Activated CD4-positive, alpha-beta T cell treated with anti-CD3 and anti-CD28 coated beads, Interleukin-10, Interleukin-2, amounts not matched to agents 100 ng/mL and 50 ng/mL, durations not matched to agents 16 hours and 8 hours (primary cell): ENCODE data around the gene NPTX1.

Experiments used
- DNase-seq: peaks from one replicate; pipeline ENCODE4 v3.0.0-alpha.2; 2020

NPTX1 gene

DNA sequence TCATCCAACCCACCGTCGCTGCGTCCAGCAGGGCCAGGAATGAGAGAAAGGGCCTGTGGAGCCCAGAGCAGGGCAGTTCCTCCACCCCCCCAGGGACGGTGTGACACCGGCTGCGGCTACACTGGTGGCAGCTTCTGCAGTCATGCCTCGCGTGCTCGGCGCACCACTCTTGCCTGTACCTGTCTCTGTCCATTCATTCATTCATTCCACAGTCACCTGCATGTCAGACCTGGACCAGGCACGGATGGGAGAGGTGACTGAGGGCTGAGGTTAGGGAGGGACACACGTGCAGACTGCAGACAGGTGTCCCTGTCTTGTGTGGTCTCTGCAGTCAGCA, 34.1 kb downstream of the NPTX1 start:
- no peak for DNase-seq

DNA sequence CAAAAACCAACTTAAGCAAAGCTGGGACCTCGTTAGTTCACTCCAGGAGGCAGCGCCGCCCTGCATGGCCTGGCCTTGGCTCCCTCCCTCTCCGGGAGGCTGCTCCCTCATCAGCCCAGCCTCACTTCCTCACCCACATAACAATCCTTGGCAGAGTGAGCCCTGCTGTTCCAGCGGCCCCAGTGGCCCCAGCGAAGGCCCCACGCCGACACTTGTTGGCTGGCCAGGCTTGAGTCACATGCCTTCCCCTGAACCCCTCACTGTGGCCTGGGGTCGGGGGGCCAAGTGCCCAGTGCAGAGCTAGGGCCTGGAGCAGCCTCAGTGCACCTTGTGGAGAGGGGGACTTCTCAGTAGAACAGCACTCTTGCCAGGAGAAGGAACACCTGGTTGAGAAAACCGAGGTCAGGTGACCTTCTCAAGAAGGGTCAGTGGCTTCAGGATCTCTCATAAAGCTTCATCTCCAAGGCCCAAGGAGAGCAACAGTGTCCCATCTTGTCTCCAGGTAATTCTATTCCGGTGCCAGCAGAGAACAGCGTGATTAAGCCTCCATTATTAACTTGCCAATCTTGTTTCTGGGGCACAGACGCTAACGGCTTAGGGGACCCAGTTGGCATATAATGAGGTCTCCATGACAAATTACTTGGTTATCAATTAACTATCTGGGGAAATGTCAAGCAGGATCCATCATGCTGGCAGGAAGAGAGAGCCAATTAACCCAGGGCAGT, 34.6 kb downstream of the NPTX1 start:
- no peak for DNase-seq

DNA sequence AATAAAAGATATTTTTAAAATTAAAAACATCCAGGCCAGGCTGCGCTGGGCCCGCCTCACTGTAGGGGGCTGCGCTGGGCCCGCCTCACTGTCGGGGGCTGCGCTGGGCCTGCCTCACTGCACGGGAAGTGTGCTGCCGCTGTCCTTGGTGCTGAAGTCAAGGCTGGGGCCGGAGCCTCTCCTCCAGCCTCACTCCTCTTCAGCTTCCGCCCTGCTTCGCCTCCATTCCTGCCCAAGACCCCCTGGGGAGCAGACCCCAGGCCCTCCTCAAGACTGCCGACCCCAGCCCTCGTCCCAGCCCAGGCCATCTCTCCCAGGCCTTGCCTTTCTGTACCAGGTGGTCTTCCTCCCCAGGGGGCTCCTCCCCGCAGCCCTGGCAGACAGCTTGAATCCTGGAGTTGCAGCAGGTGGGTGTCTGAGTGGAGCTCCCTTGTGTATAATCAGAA, 35.3 kb downstream of the NPTX1 start:
- peak; percentile 30 for DNase-seq

DNA sequence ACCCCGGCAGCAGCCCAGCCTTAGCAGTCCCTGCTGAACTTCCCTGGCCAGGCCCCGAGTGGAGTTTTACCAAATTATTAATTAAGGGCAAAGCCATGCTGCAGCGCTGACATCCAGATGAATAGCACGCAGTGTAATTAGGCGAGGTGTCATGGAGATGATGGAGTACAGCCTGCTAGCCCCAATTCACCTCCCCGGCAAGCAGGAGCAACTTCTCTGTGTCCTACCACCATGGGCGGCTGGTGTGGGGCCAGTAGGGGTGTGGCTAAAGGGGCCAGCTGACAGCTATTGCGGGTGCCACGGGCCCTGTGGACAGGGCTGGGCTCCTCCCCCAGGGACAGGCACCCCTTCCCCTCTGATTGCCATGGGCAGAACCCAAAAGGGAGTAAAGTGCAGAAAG, 36.9 kb downstream of the NPTX1 start:
- DNase-seq, result no peak

DNA sequence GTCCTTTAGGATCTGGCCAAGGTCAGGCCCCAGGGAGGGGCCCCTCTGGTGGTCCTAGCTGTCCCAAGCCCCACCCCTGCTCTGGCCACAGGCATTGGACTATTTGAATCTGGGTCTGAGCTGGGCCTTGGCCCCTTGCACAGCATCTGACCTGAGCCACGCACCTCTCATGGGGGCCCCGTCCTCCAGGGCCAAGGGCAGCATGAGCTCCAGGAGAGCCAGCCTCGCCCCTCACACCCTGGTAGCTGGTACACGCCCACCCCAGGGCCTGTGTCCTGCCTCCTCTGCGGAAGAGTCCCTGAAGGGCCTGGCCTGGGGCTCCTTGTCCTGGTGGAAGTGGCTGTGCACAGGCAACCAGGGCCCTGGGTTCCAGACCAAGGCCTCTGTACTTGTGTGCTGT, 37.6 kb downstream of the NPTX1 start:
- DNase-seq, result no peak

DNA sequence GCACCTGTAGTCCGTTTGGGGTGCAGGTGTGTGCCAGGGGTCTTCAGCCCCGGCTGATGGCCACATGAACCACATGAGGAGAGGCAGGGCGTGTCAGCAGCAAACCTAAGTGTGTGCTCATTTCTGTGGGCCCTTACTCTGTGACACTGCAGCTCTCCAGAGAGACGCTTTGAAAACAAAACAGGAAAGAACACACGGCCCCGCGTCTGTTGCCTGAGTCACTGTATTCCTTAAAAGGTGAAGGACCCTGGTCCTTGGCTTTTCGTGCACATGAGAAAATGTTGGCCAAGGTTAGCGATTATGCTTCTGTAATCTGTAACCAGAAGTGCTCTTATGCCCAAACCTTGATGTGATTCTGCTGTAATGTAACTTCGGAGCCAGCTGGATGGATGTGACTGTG, 38.9 kb downstream of the NPTX1 start:
- DNase-seq, result no peak

DNA sequence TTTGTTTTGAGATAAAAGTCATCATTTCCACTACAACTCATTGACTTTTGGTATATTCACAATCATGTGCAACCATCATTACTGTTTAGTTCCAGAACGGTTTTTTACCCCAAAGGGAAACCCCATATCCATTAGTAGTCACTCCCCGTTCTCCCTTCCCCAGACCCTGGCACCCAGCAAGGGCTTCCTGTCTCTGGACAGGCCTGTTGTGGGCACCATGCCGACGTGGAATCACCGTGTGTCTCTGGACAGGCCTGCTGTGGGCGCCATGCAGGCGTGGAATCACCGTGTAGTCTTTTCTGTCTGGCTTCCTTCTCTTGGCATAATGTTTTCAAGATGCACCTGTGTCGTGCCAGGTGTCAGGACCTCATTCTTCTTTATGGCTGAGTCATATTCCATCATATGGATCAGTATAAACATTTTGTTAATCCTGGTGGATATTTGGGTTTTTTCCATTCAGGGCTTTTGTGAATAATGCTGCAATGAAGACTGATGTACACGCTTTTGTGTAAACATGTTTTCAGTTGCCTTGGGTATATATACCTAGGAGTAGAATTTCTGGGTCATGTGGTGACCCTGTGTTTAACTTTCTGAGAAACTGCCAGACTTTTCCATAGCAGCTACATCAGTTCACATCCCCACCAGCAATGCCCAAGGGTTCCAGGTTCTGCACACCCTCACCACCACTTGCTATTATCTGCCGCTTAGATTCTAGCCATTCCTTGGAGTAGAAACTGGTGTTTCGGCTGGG, 42.3 kb downstream of the NPTX1 start:
- no peak for DNase-seq

DNA sequence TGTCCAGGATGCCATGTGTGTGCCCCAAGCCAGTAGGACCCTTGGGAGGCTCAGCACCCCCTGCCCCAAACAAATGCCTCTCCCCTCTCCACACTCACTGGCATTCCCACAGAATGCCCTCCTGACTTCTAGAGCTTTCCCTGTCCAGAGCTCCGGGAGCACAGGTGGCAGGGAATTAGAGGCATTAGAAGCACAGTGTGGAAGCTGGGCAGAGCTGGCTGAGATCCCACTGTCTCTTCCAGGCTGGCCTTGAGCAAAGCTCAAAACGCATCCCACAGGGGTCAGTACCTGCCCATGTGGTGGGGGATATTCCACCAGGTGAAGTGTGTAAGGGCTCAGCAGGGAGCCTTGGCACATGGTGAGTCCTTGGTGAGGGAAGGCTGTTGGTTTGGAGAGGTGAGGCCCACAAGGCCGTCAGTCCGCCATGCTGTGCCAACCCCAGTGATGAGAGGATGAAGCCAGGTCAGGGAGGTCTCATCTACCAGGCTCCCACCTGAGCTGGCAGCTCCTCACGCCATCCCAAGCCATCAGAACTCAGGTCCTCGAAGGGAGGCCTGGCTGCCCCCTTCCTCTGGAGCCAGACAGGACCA, 43.4 kb downstream of the NPTX1 start:
- DNase-seq, result no peak

DNA sequence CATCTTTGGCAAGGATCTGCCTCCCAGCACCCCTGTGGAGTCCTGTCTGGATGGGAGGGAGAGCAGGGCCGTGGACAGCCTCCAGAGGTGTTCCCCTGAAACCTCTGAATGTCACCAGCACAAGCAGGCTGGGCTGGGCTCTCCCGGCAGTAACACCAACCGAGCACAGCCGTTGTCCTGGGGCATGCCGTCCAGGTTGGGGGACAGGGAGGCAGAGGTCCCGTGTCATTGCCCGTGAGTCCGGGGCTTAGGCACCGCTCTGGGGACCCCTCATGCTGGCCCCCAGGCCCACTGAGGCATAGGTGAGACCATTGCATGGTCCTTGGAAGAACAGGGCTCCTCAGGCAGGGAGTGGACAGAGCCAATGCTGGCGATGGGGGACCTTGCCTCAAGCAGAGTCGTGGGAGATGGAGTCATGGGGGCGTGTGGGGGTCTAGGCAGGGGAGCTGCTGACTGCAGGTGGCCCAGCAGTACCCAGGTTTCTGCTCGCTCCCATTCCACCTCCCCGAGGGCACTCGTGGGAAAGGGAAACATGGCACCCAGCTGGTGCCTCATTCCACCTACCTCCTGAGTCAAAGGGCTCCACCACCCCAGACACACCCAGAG, 44.0 kb downstream of the NPTX1 start:
- no peak for DNase-seq

DNA sequence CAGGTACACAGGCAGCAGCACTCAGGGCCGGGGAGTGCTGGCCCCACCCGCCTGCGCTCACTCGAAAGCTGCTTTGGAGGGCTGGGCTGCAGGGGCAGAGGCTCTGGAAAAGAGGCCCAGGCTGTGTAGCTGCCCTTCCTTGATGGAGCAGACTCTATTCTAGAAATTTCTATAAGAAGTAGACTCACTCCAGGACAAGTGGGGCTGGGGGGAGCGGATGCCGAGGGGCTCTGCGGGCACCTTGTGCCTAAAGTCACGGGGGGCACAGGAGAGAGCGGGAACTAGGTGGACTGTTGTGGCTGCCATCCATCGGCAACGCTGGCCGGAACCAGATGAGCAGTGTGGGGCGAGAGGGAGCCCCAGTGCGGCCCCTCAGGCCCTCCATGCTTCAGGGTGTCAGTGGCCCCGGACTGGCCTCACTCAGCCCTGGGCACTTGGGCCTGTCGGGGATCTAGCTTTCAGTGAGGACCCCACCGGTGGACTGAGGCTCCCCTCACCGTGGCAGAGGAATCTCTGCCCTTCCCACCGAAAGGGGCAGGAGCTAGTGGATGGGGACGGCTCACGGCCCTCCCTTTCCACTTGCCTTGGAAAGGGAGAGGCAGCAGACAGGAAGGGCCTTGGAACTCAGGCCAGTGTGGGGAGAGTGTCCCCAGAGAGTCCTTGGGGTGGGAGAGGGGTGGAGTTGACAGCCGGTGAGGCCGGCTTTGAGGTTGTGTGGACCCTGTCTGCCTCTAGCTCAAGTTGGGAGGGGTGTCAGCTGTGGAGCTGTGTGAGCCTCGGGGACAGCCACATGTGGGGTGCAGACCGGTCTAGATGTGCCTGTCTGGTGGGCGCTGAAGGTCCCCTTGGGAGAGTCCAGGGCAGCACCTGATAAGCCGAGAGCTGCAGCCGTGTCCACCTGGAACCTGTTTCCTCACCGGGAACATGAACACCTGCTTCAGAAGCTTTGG, 44.9 kb downstream of the NPTX1 start:
- DNase-seq, result no peak

DNA sequence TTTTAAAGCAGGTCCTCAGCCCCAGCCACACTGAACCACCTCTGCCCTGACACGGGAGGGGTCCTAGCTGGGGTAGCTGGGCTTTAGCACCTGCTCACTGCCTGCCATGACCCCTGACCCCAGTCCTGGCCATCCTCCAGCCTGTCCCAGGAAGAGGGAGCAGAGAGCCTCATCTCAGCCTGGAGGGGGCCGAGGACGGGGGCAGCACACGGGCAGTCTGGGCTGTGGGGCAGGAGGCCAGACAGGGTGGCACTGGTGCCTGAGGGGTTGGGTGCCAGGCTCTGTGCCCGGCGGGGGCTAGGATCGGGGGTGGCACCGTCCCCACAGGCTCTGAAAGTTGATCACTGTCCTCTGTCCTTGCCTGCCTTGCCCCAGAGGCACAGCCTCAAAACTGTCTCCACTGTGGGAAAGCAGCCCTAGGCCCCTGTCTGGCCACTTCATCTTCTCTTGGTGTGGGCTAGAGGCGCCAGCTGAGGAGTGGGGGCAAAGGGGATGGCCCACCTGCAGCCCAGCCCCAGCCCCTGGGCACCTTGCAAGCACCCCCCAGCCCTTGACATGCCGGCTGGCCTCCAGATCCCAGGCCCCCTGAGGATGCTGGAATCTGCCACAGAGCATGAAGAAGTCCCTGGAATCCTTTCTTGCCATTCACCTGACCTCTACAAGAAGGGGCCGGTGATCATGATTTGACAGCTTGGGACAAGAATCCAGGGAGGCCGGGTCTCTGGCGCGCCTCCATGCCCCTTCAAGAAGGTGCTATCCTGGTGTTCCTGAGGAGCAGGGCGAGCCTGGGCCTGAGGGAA, 45.8 kb downstream of the NPTX1 start:
- no peak for DNase-seq

DNA sequence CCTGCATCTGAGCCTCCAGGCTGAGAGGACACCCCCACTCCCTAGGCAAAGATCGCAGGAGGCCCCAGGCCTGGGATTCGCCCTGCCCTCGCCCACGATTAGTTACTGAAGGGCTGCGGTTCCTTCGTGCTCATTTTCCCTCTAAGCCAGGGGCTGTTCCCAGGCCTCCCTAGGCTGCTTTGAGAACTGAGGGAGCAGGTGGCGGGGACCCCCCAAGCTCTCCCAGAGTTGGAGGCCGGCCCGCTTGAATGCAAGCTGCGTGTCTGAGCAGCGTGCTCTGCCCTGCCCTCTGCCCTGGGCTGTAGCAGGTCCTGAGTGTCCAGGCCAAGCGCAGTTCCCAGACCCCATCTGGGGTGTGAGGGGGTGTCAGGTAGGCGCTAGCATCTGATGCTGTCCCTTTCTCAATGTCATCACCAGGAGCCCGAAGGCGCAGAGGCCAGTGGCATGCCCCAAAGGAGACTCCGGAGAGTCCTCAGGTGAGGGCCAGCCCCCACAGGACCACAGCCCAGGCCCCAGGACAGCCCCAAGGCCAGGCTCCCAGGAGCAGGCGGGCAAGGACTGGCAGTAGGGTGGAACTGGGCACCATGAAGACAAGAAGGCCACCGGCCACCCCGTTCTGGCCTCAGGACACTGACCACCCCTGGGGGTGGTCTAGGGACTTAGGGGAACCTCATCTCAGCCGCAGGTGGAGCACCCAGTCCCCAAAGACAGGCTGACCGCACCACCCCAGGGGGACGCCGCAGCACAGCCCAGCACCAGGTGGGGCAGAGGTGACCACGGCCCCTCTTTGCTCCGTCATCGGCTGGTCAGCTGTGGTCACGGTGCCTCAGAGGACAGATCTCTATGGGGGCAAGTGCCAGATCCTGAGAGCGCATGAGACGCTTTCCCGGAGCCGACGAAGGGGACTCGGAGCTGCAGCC, 46.8 kb downstream of the NPTX1 start:
- no peak for DNase-seq

DNA sequence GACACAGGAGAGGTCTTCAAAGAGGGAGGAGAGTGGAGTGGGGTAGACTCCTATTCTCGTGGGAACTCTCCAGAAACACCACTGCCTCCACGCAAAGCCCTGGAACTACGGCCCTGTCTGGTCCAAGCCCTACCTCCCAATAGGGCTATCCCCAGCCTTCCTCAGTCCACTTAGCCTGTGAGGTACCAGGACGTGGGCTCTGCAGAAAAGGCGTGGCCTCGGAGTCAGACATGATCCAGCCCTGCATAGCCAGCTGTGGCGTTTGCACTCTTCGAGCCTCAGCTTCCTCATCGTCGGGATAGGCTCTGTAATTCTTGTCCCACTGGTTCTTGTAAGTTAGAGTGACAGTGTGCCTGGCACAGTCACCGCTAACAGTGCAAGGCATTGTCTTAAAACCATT, 47.6 kb downstream of the NPTX1 start:
- DNase-seq, result no peak

DNA sequence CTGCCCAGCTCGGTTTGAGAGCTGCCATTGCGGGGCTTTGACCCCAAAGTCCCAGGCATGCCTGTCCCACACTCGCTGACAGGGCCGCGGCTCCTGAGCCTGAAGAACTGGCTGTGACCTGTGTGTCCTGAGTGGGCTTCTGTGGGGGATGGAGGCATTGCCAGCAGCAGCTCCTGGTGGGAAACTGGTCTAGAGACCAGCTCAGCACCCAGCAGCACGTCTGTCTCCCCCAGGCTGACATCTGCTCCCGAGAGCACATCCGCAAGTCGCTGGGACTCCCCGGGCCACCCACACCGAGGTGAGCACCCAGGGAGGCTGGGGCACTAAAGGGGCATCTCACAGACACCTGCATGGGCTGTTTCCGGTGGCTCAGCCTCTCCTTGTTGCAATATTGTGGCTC, 48.0 kb downstream of the NPTX1 start:
- DNase-seq, result no peak

DNA sequence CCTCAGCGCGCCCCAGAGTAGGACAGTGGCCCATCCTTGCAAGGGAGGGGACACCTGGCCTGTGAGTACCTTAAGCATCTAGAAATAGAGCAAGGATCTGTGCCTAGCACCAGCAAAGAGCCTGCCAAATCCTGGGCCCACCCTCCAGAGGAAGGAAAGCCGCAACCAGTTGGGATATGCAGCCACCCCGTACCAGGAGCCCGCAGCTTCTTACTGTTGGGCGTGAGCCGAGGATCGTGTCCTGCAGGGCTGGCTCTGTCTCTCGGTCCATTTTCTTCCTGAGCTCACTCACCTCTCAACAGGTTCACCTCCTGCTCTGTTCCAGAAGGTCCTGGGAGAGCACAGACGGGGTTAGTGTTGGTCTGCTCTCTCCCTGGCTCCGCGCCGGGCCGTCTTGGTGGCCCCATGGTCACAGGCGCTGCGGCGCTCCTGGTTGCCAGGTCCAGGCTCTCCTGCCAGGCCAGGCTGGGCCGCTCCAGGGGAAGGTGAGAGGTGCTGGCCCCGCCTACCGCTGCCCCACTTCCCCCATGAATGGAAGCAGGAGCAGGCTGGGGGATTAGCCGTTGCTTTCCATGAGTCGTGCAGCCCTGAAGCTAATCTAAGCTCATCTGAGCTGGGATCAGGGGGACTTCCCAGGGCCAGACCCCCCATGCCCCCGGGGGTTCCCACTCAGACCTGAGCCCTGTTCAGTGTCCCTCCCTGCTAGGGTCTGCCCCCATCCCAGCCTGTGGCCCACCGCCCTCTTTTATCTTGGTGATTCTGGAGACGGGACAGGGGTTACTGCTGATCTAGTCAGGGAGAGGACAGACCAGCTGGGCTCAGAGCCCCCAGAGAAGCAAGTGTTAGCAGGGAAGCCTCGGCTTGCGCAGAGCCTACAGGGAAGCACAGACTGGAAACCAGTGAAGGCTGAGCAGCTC, 48.8 kb downstream of the NPTX1 start:
- no peak for DNase-seq

DNA sequence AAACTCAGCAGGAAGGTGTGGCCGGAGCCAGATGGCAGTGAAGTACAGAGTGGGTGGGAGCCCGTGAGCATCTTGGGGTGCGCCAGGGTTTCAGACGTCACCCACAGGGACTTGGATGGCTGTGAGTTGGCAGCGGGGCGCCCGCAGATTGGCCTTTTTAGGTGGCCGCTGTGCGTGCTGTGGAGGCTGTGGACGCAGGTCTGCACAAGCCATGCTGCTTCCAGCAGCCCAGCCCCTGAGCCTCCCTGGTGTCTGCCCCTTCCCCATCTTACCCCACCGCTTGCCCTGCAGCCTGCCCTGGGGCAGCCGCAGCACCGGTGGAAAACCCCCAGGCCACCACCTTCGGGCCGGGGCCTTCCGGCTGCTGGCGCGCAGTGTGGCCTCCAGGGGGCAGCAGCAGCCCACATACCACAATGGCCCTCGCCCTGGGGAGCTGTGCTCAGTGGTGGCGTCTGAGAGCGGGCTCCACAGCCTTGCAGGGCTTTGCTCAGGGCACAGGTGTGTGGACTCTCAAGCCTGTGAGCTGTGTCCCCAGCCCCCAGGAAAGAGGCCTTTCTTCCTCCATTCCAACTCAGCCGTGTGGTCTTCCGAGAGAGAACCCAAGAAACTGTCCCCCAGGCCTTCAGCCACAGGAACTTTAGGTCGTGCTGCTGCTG, 49.6 kb downstream of the NPTX1 start:
- DNase-seq, result peak; percentile 90

DNA sequence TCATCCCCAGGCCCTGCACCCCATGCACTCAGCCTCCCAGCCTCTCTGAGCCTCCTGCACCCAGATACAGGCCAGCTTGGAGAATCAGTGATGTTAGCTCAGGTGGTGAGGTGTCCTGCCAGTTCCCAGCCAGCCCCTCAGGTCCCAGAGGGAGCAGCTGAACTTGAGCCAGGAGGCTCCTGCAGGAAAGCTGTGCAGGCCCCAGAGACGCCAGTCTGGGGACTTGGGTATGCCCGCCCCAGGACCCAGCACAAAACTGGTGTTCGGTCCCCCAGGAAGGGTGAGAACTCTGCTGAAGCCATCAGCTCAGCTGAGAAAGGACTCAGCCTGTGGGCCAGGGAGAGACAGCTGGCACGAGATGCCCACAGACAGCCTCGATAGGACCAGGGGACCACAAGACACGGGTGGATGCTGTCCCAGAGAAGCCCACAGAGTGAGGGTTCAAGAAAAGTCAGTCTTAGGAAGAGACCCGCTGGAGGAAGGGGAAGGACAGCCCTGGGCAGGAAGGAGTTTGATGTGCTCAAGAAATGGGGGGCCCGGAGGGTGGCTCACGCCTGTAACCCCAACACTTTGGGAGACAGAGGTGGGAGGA, 50.5 kb downstream of the NPTX1 start:
- DNase-seq, result no peak
